ENCODE measurements around the gene OR51I2.

DNA sequence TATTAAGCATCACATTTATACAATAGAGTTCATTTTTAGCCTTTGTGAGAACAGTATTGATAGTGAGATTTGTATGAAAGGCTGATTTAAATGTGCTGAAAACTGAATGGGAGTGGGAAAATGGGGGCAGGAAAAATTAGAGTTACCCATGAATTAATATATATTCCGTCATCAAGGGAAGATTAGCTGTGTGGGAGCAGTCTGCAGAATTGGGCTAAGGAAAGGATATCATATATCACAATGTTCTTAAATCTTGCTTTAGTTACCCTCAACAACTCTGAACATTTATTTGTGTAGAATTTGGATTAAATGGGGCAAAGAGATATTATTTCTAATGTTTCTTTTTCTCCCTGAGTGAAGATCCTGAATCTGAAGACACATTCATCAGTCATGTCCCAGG is 27.3 kb upstream of the OR51I2 start, which contains the start of gene OR51Q1:
- TF ChIP-seq, protein P1, sequence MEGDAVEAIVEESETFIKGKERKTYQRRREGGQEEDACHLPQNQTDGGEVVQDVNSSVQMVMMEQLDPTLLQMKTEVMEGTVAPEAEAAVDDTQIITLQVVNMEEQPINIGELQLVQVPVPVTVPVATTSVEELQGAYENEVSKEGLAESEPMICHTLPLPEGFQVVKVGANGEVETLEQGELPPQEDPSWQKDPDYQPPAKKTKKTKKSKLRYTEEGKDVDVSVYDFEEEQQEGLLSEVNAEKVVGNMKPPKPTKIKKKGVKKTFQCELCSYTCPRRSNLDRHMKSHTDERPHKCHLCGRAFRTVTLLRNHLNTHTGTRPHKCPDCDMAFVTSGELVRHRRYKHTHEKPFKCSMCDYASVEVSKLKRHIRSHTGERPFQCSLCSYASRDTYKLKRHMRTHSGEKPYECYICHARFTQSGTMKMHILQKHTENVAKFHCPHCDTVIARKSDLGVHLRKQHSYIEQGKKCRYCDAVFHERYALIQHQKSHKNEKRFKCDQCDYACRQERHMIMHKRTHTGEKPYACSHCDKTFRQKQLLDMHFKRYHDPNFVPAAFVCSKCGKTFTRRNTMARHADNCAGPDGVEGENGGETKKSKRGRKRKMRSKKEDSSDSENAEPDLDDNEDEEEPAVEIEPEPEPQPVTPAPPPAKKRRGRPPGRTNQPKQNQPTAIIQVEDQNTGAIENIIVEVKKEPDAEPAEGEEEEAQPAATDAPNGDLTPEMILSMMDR (IDR thresholded peaks at IDR 0.05): no peak
- no peak for TF ChIP-seq EZH2phosphoT487 (IDR thresholded peaks at IDR 0.05)
